CD14-positive monocyte (primary cell): ENCODE measurements around the gene ACACA. TPM values are rescaled to one million over a fixed set of nuclear protein-coding genes. Genes with fewer than 3 reads are reported as not detected.

Experiments used
- DNase-seq, 3 donors: peaks; one replicate each; pipeline ENCODE4 v3.0.0-alpha.2; 2011 to 2022
- H2AFZ ChIP-seq: 2 replicates; pipeline ENCODE4 v1.6.0; 2012; ENCODE audit warnings: mild to moderate bottlenecking, low read depth, low read length, inconsistent platforms; ENCODE audit not compliant: insufficient read depth, poor library complexity, severe bottlenecking
- H3K27ac ChIP-seq, 2 donors: 1 replicate in 1 of 2; 2 replicates in 1 of 2; pipeline ENCODE4 v1.5.1; 2012 to 2013; ENCODE audit warnings: low read length in 2 of 2, control low read depth in 1 of 2, inconsistent platforms in 1 of 2, low read depth in 1 of 2, mild to moderate bottlenecking in 1 of 2
- H3K27me3 ChIP-seq, 2 donors: one replicate each; pipeline versions ENCODE4 v1.6.0 to v1.6.1; 2011 to 2013; ENCODE audit warnings: low read length in 2 of 2; ENCODE audit not compliant: control insufficient read depth in 2 of 2, insufficient read depth in 2 of 2
- H3K36me3 ChIP-seq, 2 donors: replicated peaks in 1 of 2; 1 replicate in 1 of 2; 2 replicates in 1 of 2; pipeline versions ENCODE4 v1.5.1 to v1.6.1; 2012 to 2013; ENCODE audit warnings: low read length in 2 of 2, control low read depth in 1 of 2, inconsistent platforms in 1 of 2, mild to moderate bottlenecking in 1 of 2; ENCODE audit not compliant: insufficient read depth in 2 of 2, control insufficient read depth in 1 of 2
- H3K4me1 ChIP-seq, 2 donors: 1 replicate in 1 of 2; 2 replicates in 1 of 2; pipeline versions ENCODE4 v1.5.1 to v1.6.1; 2012 to 2013; ENCODE audit warnings: low read length in 2 of 2, control low read depth in 1 of 2, inconsistent platforms in 1 of 2, mild to moderate bottlenecking in 1 of 2, moderate library complexity in 1 of 2; ENCODE audit not compliant: insufficient read depth in 2 of 2, control insufficient read depth in 1 of 2
- H3K4me2 ChIP-seq: replicated peaks from 2 replicates; pipeline ENCODE3; 2012; ENCODE audit warnings: low read length, moderate library complexity, mild to moderate bottlenecking; ENCODE audit not compliant: poor library complexity, severe bottlenecking; ENCODE audit errors: extremely low read depth
- H3K4me3 ChIP-seq, 3 experiments: fragments of 200-600 bp in 1 of 3; sonication (generic) in 1 of 3; replicated peaks in 1 of 3; 1 replicate in 2 of 3; 2 replicates in 1 of 3; pipeline ENCODE4 v1.5.1; 2011 to 2013; ENCODE audit warnings: low read length in 3 of 3, mild to moderate bottlenecking in 3 of 3, control low read depth in 2 of 3, low read depth in 2 of 3, inconsistent platforms in 1 of 3, moderate library complexity in 1 of 3
- H3K79me2 ChIP-seq: 2 replicates; pipeline ENCODE4 v1.6.0; 2012; ENCODE audit warnings: mild to moderate bottlenecking, control low read depth, inconsistent platforms, low read length, moderate library complexity; ENCODE audit not compliant: insufficient read depth
- H3K9ac ChIP-seq: 2 replicates; pipeline ENCODE4 v1.6.0; 2017; ENCODE audit warnings: low read length, mild to moderate bottlenecking; ENCODE audit not compliant: insufficient read depth, poor library complexity, severe bottlenecking
- H3K9me3 ChIP-seq, 2 donors: replicated peaks in 1 of 2; 1 replicate in 1 of 2; 2 replicates in 1 of 2; pipeline versions ENCODE4 v1.5.1 to v1.6.1; 2012 to 2013; ENCODE audit warnings: low read length in 2 of 2, control low read depth in 1 of 2; ENCODE audit not compliant: control insufficient read depth in 1 of 2, insufficient read depth in 1 of 2
- H4K20me1 ChIP-seq: 2 replicates; pipeline ENCODE4 v1.6.0; 2012; ENCODE audit warnings: mild to moderate bottlenecking, low read length, control low read depth, moderate library complexity; ENCODE audit not compliant: insufficient read depth
- H3K27ac Mint-ChIP-seq, 7 donors: one replicate each; pipeline ENCODE4 v1.8.0; 2020; ENCODE audit warnings: mild to moderate bottlenecking in 7 of 7, mixed read lengths in 7 of 7, moderate library complexity in 6 of 7, inconsistent platforms in 2 of 7
- H3K27me3 Mint-ChIP-seq, 3 donors: one replicate each; pipeline ENCODE4 v1.8.0; 2021 to 2022; ENCODE audit warnings: low read depth in 3 of 3, mild to moderate bottlenecking in 3 of 3, mixed read lengths in 3 of 3, moderate library complexity in 3 of 3, inconsistent platforms in 1 of 3
- H3K36me3 Mint-ChIP-seq, 2 donors: one replicate each; pipeline ENCODE4 v1.8.0; 2020; ENCODE audit warnings: mixed read lengths in 2 of 2, inconsistent platforms in 1 of 2, mild to moderate bottlenecking in 1 of 2
- H3K4me1 Mint-ChIP-seq: one replicate; pipeline ENCODE4 v1.8.0; 2020; ENCODE audit warnings: mild to moderate bottlenecking, mixed read lengths
- H3K4me3 Mint-ChIP-seq, 2 donors: one replicate each; pipeline ENCODE4 v1.8.0; 2020; ENCODE audit warnings: mild to moderate bottlenecking in 2 of 2, mixed read lengths in 2 of 2, moderate library complexity in 1 of 2
- H3K9me3 Mint-ChIP-seq, 7 donors: one replicate each; pipeline ENCODE4 v1.8.0; 2020 to 2022; ENCODE audit warnings: mixed read lengths in 7 of 7, mild to moderate bottlenecking in 6 of 7, moderate library complexity in 6 of 7, inconsistent platforms in 2 of 7
- CTCF ChIP-seq: fragments of 200-600 bp; IDR thresholded peaks from one replicate; pipeline ENCODE4 v1.8.0; 2022; ENCODE audit warnings: antibody characterized with exemption, mild to moderate bottlenecking
- WGBS: methylation state at CpG from one replicate; pipeline ENCODE4 v1.1.5; 2013; ENCODE audit warnings: missing lambda C conversion rate; ENCODE audit not compliant: insufficient coverage; 5-methylcytosine and 5-hydroxymethylcytosine counted together
- intact Hi-C, 2 donors: fragments of 100-400 bp; cut with micrococcal nuclease; formaldehyde crosslinking; loops; one replicate each; pipeline versions ENCODE4 v1.15.0 to v1.15.1; 2023
- polyA plus RNA-seq, 3 donors: library from polyadenylated mRNA; depleted of rRNA in 1 of 3; unstranded in 2 of 3; stranded (reverse) in 1 of 3; fragments of 300-500 nt in 2 of 3; fragments of >200 nt in 1 of 3; fragmentation: Illumina TruSeq in 2 of 3; gene quantifications; 1 replicate in 2 of 3; 2 replicates in 1 of 3; pipeline ENCODE4 v1.2.3, GENCODE V29; 2012 to 2021

The ACACA gene
- polyA plus RNA-seq, 3 donors, result 3.5 to 4.6 (median 3.8) TPM

DNA sequence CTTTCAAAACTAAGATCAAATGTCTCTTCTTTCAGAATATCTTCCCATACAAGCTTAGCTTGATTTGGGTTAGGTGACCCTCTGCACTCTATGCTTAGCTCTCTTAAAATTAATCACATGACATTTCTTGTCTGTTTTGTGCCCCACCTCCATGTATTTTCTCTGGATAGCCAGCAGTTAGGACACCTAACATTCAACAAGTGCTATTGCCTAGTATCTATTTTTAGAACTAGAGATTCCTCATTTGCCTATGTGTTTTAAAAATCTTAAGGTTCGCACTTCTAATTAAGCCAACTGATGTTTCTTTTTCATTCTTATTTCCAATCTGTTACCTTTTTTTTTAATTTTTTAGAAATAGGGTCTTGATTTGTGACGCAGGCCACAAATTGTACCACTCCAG is 160.6 kb downstream of the ACACA start:
- WGBS, result 100% methylated on average over 1 of the region's 2 CpGs
- H3K9ac ChIP-seq, result no peak overlapping the region
- H2AFZ ChIP-seq, result no peak overlapping the region
- H3K27me3 Mint-ChIP-seq, result peaks cover 0 to 2% (median 0%) of the 10 kb centered on the region in 3 donors
- H3K9me3 ChIP-seq, result no peaks in the 10 kb centered on the region
- no peak overlapping the region for H3K4me2 ChIP-seq
- no peak for TF ChIP-seq CTCF
- no peaks in the 10 kb centered on the region for H3K4me1 Mint-ChIP-seq
- peaks cover 54% of the 10 kb centered on the region in 2 donors for H3K36me3 Mint-ChIP-seq
- no peak for DNase-seq
- no peak overlapping the region for H3K27ac Mint-ChIP-seq
- H3K27me3 ChIP-seq, result no peaks in the 10 kb centered on the region
- peaks cover 20 to 64% of the 10 kb centered on the region in 2 donors for H3K36me3 ChIP-seq
- intact Hi-C loops, result no loop called here
- H3K27ac ChIP-seq, result no peak overlapping the region
- no peak overlapping the region for H3K4me3 Mint-ChIP-seq
- H3K4me3 ChIP-seq, result no peak overlapping the region
- H3K79me2 ChIP-seq, result no peaks in the 10 kb centered on the region
- no peaks in the 10 kb centered on the region for H4K20me1 ChIP-seq
- H3K9me3 Mint-ChIP-seq, result no peaks in the 10 kb centered on the region
- H3K4me1 ChIP-seq, result no peaks in the 10 kb centered on the region

- Histone ChIP-seq H3K79me2 (no peaks in the 10 kb centered on the region), H3K36me3 (peaks cover 21 to 70% of the 10 kb centered on the region in 2 donors), H2AFZ (no peak overlapping the region), H3K9ac (no peak overlapping the region), H3K27ac (no peak overlapping the region), H3K4me1 (no peaks in the 10 kb centered on the region), H4K20me1 (no peaks in the 10 kb centered on the region), H3K4me3 (no peak overlapping the region), H3K27me3 (no peaks in the 10 kb centered on the region), H3K9me3 (no peaks in the 10 kb centered on the region), H3K4me2 (no peak overlapping the region)
- Mint-ChIP-seq H3K4me1 (peaks cover 3% of the 10 kb centered on the region), H3K4me3 (no peak overlapping the region), H3K36me3 (peaks cover 38 to 50% of the 10 kb centered on the region in 2 donors), H3K27me3 (no peaks in the 10 kb centered on the region), H3K9me3 (no peaks in the 10 kb centered on the region), H3K27ac (no peak overlapping the region)
- TF ChIP-seq CTCF, result no peak
- DNase-seq, result no peak
- 91% methylated on average over 5 of the region's 5 CpGs for WGBS
- intact Hi-C loops, result no loop called here
Observed at GRCh38 chr17:37240381-37240780, 166.3 kb downstream of the ACACA start.
